Immature natural killer cell (primary cell): ENCODE measurements around the gene MMP25. TPM values are rescaled to one million over a fixed set of nuclear protein-coding genes. Genes with fewer than 3 reads are reported as not detected.

Experiments used
- polyA plus RNA-seq, 3 donors: library from polyadenylated mRNA; unstranded; fragments of 300-500 nt; fragmentation: Illumina TruSeq; gene quantifications; one replicate each; pipeline ENCODE4 v1.2.3, GENCODE V29; 2021

The MMP25 gene
- polyA plus RNA-seq, 3 donors from 2014 or later = 0.19 to 2.2 (median 0.73) TPM

Other genes starting within 250 kb of the MMP25 start
- not detected for gene PRSS41, start 248.1 kb upstream of the MMP25 start, polyA plus RNA-seq
- 10 to 100 TPM in 1 of 3 donors, 1 to 10 TPM in 2; 3.1 to 11.0 (median 6.8) TPM for gene PRSS21, start 229.3 kb upstream of the MMP25 start, polyA plus RNA-seq
- gene ZG16B, start 216.3 kb upstream of the MMP25 start, polyA plus RNA-seq = 1 to 10 TPM; 1.2 to 3.9 (median 1.5) TPM
- under 1 TPM in 2 of 3 donors, not detected in 1; 0.23 to 0.40 TPM for gene PRSS22, start 188.4 kb upstream of the MMP25 start, polyA plus RNA-seq
- 10 to 100 TPM; 15.9 to 24.5 (median 18.3) TPM for gene FLYWCH2, start 163.3 kb upstream of the MMP25 start, polyA plus RNA-seq
- gene FLYWCH1, start 134.6 kb upstream of the MMP25 start, polyA plus RNA-seq = 10 to 100 TPM in 1 of 3 donors, 1 to 10 TPM in 2; 2.5 to 16.1 (median 4.8) TPM
- not detected for gene KREMEN2, start 82.3 kb upstream of the MMP25 start, polyA plus RNA-seq
- gene PAQR4, start 77.2 kb upstream of the MMP25 start, polyA plus RNA-seq = 1 to 10 TPM; 2.7 to 3.5 (median 2.7) TPM
- gene PKMYT1, start 66.1 kb upstream of the MMP25 start, polyA plus RNA-seq = 1 to 10 TPM in 2 of 3 donors, not detected in 1; 3.2 to 4.3 TPM
- not detected for gene CLDN9, start 33.6 kb upstream of the MMP25 start, polyA plus RNA-seq
- not detected for gene CLDN6, start 28.4 kb upstream of the MMP25 start, polyA plus RNA-seq
- 1 to 10 TPM; 1.2 to 1.4 (median 1.4) TPM for gene TNFRSF12A, start 26.2 kb upstream of the MMP25 start, polyA plus RNA-seq
- 10 to 100 TPM; 17.2 to 37.3 (median 21.5) TPM for gene HCFC1R1, start 22.6 kb upstream of the MMP25 start, polyA plus RNA-seq
- 10 to 100 TPM; 40.1 to 45.4 (median 42.1) TPM for gene THOC6, start 22.5 kb upstream of the MMP25 start, polyA plus RNA-seq
- gene BICDL2, start 9.6 kb upstream of the MMP25 start, polyA plus RNA-seq = not detected
- 1,000 to 10,000 TPM in 1 of 3 donors, 100 to 1,000 TPM in 2; 878 to 1,331 (median 944) TPM for gene IL32, start 19.1 kb downstream of the MMP25 start, polyA plus RNA-seq
- gene ZSCAN10, start 52.7 kb downstream of the MMP25 start, polyA plus RNA-seq = under 1 TPM in 1 of 3 donors, not detected in 2; 0.13 TPM
- under 1 TPM in 1 of 3 donors, not detected in 2; 0.13 TPM for gene ZNF205, start 66.0 kb downstream of the MMP25 start, polyA plus RNA-seq
- gene ZNF213, start 88.5 kb downstream of the MMP25 start, polyA plus RNA-seq = 1 to 10 TPM; 1.7 to 4.5 (median 2.4) TPM
- not detected for gene OR1F1, start 141.6 kb downstream of the MMP25 start, polyA plus RNA-seq
- gene ZNF200, start 188.6 kb downstream of the MMP25 start, polyA plus RNA-seq = 10 to 100 TPM in 1 of 3 donors, 1 to 10 TPM in 2; 6.2 to 14.5 (median 9.8) TPM
- under 1 TPM in 2 of 3 donors, not detected in 1; 0.32 to 0.46 TPM for gene MEFV, start 210.1 kb downstream of the MMP25 start, polyA plus RNA-seq
- gene ZNF263, start 236.9 kb downstream of the MMP25 start, polyA plus RNA-seq = 10 to 100 TPM; 38.2 to 51.0 (median 42.9) TPM